MM.1S (cell line): ENCODE measurements around the gene FHL3.

ENCODE experiments used
- DNase-seq: peaks from one replicate; pipeline ENCODE4 v3.0.0-alpha.2; 2015
- H2AFZ ChIP-seq: fragments of 300-600 bp; sonication (generic); 2 replicates; pipeline ENCODE4 v1.6.0; 2016; ENCODE audit warnings: antibody characterized with exemption, low read length
- H3F3A ChIP-seq: fragments of 300-600 bp; sonication (generic); 2 replicates; pipeline ENCODE4 v1.6.1; 2016; ENCODE audit warnings: mild to moderate bottlenecking, antibody characterized with exemption, low read length, moderate library complexity, mixed read lengths; ENCODE audit not compliant: insufficient read depth
- H3K27ac ChIP-seq: fragments of 300-600 bp; sonication (generic); 2 replicates; pipeline ENCODE4 v1.5.1; 2016; ENCODE audit warnings: mild to moderate bottlenecking, low read length
- H3K27me3 ChIP-seq: fragments of 300-600 bp; sonication (generic); replicated peaks from 2 replicates; pipeline ENCODE4 v1.6.0; 2016; ENCODE audit warnings: low read length; ENCODE audit not compliant: insufficient read depth
- H3K36me3 ChIP-seq: fragments of 300-600 bp; sonication (generic); replicated peaks from 2 replicates; pipeline ENCODE4 v1.6.1; 2016; ENCODE audit warnings: mild to moderate bottlenecking, low read length, mixed read lengths; ENCODE audit not compliant: insufficient read depth
- H3K4me1 ChIP-seq: fragments of 300-600 bp; sonication (generic); 2 replicates; pipeline ENCODE4 v1.6.1; 2016; ENCODE audit warnings: low read length, mixed read lengths
- H3K4me2 ChIP-seq: fragments of 300-600 bp; sonication (generic); 2 replicates; pipeline ENCODE4 v1.6.0; 2016; ENCODE audit warnings: low read depth, low read length
- H3K4me3 ChIP-seq: fragments of 300-600 bp; sonication (generic); 2 replicates; pipeline ENCODE4 v1.5.1; 2016; ENCODE audit warnings: low read length, mixed read lengths
- H3K79me2 ChIP-seq: fragments of 300-600 bp; sonication (generic); 2 replicates; pipeline ENCODE4 v1.6.1; 2016; ENCODE audit warnings: mixed run types, low read length, mixed read lengths
- H3K9ac ChIP-seq: fragments of 300-600 bp; sonication (generic); 2 replicates; pipeline ENCODE4 v1.6.1; 2016; ENCODE audit warnings: low read length, mixed read lengths
- H3K9me2 ChIP-seq: fragments of 300-600 bp; sonication (generic); replicated peaks from 2 replicates; pipeline ENCODE4 v1.6.1; 2016; ENCODE audit warnings: mild to moderate bottlenecking, low read length, mixed read lengths; ENCODE audit not compliant: insufficient read depth
- H3K9me3 ChIP-seq: fragments of 300-600 bp; sonication (generic); replicated peaks from 2 replicates; pipeline ENCODE4 v1.6.1; 2016; ENCODE audit warnings: mild to moderate bottlenecking, low read length, mixed read lengths; ENCODE audit not compliant: insufficient read depth
- H4K20me1 ChIP-seq: fragments of 300-600 bp; sonication (generic); 2 replicates; pipeline ENCODE4 v1.6.1; 2016; ENCODE audit warnings: mild to moderate bottlenecking, low read length, moderate library complexity, mixed read lengths; ENCODE audit not compliant: insufficient read depth
- CTCF ChIP-seq: fragments of 300-600 bp; sonication (generic); IDR thresholded peaks from 2 replicates; pipeline ENCODE4 v1.5.1; 2016; ENCODE audit warnings: antibody characterized with exemption, low read length, mixed read lengths
- EZH2 ChIP-seq: fragments of 300-600 bp; sonication (generic); optimal IDR thresholded peaks from 2 replicates; pipeline ENCODE3; 2017; ENCODE audit warnings: low read depth, mild to moderate bottlenecking, antibody characterized with exemption, low read length, mixed read lengths
- EZH2phosphoT487 ChIP-seq: fragments of 300-600 bp; sonication (generic); IDR thresholded peaks from 2 replicates; pipeline ENCODE4 v1.6.1; 2018; ENCODE audit warnings: antibody characterized with exemption, low read length

FHL3 gene

GRCh38 chr1:38039331-38040088 is 34.2 kb upstream of the FHL3 start:
- Histone ChIP-seq H3K9me3 (no peaks in the 10 kb centered on the region), H3K27me3 (peaks cover 20% of the 10 kb centered on the region), H3K4me2 (no peak overlapping the region), H3K27ac (no peak overlapping the region), H3K4me3 (no peak overlapping the region), H3K9ac (no peak overlapping the region), H2AFZ (no peak overlapping the region), H3F3A (no peaks in the 10 kb centered on the region), H4K20me1 (no peaks in the 10 kb centered on the region), H3K36me3 (no peaks in the 10 kb centered on the region), H3K9me2 (no peaks in the 10 kb centered on the region), H3K79me2 (no peaks in the 10 kb centered on the region), H3K4me1 (no peaks in the 10 kb centered on the region)
- no peak for DNase-seq
- no peak for TF ChIP-seq EZH2phosphoT487
- no peak for TF ChIP-seq CTCF
- no peak for TF ChIP-seq EZH2

GRCh38 chr1:38038861-38039260 is 33.5 kb upstream of the FHL3 start:
- H3K36me3 ChIP-seq = no peaks in the 10 kb centered on the region
- H3K27me3 ChIP-seq = peaks cover 14% of the 10 kb centered on the region
- no peaks in the 10 kb centered on the region for H3K4me1 ChIP-seq
- H3F3A ChIP-seq = no peaks in the 10 kb centered on the region
- no peak for TF ChIP-seq EZH2phosphoT487
- TF ChIP-seq CTCF = no peak
- no peak for TF ChIP-seq EZH2
- no peaks in the 10 kb centered on the region for H3K9me3 ChIP-seq
- no peak overlapping the region for H3K4me2 ChIP-seq
- no peak overlapping the region for H3K9ac ChIP-seq
- H3K9me2 ChIP-seq = no peaks in the 10 kb centered on the region
- no peak overlapping the region for H3K27ac ChIP-seq
- H4K20me1 ChIP-seq = no peaks in the 10 kb centered on the region
- no peak overlapping the region for H3K4me3 ChIP-seq
- DNase-seq = no peak
- H2AFZ ChIP-seq = no peak overlapping the region
- H3K79me2 ChIP-seq = no peaks in the 10 kb centered on the region

GRCh38 chr1:38037221-38037939 is 32.1 kb upstream of the FHL3 start:
- TF ChIP-seq EZH2 = no peak
- TF ChIP-seq EZH2phosphoT487 = no peak
- H3F3A ChIP-seq = no peaks in the 10 kb centered on the region
- no peak overlapping the region for H3K4me2 ChIP-seq
- no peak for DNase-seq
- H3K9me3 ChIP-seq = no peaks in the 10 kb centered on the region
- no peak overlapping the region for H3K4me3 ChIP-seq
- H2AFZ ChIP-seq = no peak overlapping the region
- H3K9me2 ChIP-seq = no peaks in the 10 kb centered on the region
- H3K4me1 ChIP-seq = no peaks in the 10 kb centered on the region
- H3K36me3 ChIP-seq = no peaks in the 10 kb centered on the region
- H3K79me2 ChIP-seq = no peaks in the 10 kb centered on the region
- no peaks in the 10 kb centered on the region for H3K27me3 ChIP-seq
- no peak overlapping the region for H3K9ac ChIP-seq
- H3K27ac ChIP-seq = no peak overlapping the region
- no peaks in the 10 kb centered on the region for H4K20me1 ChIP-seq
